Activated CD8-positive, alpha-beta memory T cell treated with anti-CD3 and anti-CD28 coated beads for 4 hours (primary cell): ENCODE measurements around the gene RRAD.
"Not testable (repeated sequence)": the region's sequence is repeated elsewhere in the genome, so short reads cannot be mapped to it uniquely, and the experiment has no call there.

ENCODE experiments used
- DNase-seq, 2 donors: peaks; one replicate each; pipeline ENCODE4 v3.0.0-alpha.2; 2020; ENCODE audit warnings: low read depth in 2 of 2

RRAD gene

GRCh38 chr16:66950971-66951790 lies 25.8 kb upstream of the RRAD start:
- DNase-seq, result no peak

GRCh38 chr16:66950437-66950836 lies 25.1 kb upstream of the RRAD start:
- DNase-seq, result no peak

GRCh38 chr16:66949472-66949871 lies 24.1 kb upstream of the RRAD start:
- no peak for DNase-seq

- DNase-seq, result no peak
Measured at GRCh38 chr16:66948837-66949225, 23.5 kb upstream of the RRAD start.

GRCh38 chr16:66948134-66948836 lies 22.9 kb upstream of the RRAD start:
- no peak for DNase-seq

- peak; percentile 65 to 69 for DNase-seq
Measured at GRCh38 chr16:66947302-66948065, 22.1 kb upstream of the RRAD start.

- DNase-seq, result no peak
Measured at GRCh38 chr16:66946974-66947301, 21.6 kb upstream of the RRAD start.

- no peak for DNase-seq
Measured at GRCh38 chr16:66946541-66946940, 21.2 kb upstream of the RRAD start.

- no peak for DNase-seq
Measured at GRCh38 chr16:66945939-66946338, 20.6 kb upstream of the RRAD start.

- DNase-seq, result not testable (repeated sequence)
Measured at GRCh38 chr16:66944971-66945370, 19.6 kb upstream of the RRAD start.

GRCh38 chr16:66944054-66944441 lies 18.7 kb upstream of the RRAD start:
- DNase-seq, result no peak

GRCh38 chr16:66943426-66944053 lies 18.2 kb upstream of the RRAD start:
- no peak for DNase-seq

- no peak for DNase-seq
Measured at GRCh38 chr16:66942981-66943380, 17.6 kb upstream of the RRAD start.

GRCh38 chr16:66940236-66940635 lies 14.9 kb upstream of the RRAD start:
- no peak for DNase-seq

- no peak for DNase-seq
Measured at GRCh38 chr16:66939366-66939765, 14.0 kb upstream of the RRAD start.

GRCh38 chr16:66937725-66938337 lies 12.5 kb upstream of the RRAD start:
- DNase-seq, result no peak

- no peak for DNase-seq
Measured at GRCh38 chr16:66936889-66937554, 11.7 kb upstream of the RRAD start.

GRCh38 chr16:66936462-66936861 lies 11.1 kb upstream of the RRAD start:
- DNase-seq, result no peak

- DNase-seq, result no peak
Measured at GRCh38 chr16:66935314-66936011, 10.1 kb upstream of the RRAD start, which contains the start of gene CES2. Gene CES2 (plus strand): TSS chr16:66935516. CDS start chr16:66935636, 120 bp downstream.

GRCh38 chr16:66934839-66935313 lies 9.5 kb upstream of the RRAD start:
- DNase-seq, result not testable (repeated sequence)
